GM12891 (cell line): ENCODE measurements around the gene RBM33.

Experiments
- DNase-seq: peaks from one replicate; pipeline ENCODE4 v3.0.0; 2011; ENCODE audit warnings: low spot score; ENCODE audit not compliant: insufficient read length
- FAIRE-seq: peaks from 2 replicates; lab custom pipeline; 2011; peaks lifted over from hg19 to GRCh38; lab: Jason Lieb, UNC
- PAX5 ChIP-seq: IDR thresholded peaks from 2 replicates; pipeline ENCODE4 v1.6.1; 2011; ENCODE audit warnings: low read length, moderate library complexity, mild to moderate bottlenecking; ENCODE audit not compliant: insufficient read depth, severe bottlenecking
- POLR2A ChIP-seq: IDR thresholded peaks from 2 replicates; pipeline ENCODE4 v1.6.1; 2011; ENCODE audit warnings: low read depth, low read length, control low read depth
- POLR2AphosphoS5 ChIP-seq: IDR thresholded peaks from 2 replicates; pipeline ENCODE4 v1.6.1; 2011; ENCODE audit warnings: low read depth, low read length, control low read depth
- POU2F2 ChIP-seq: IDR thresholded peaks from 2 replicates; pipeline ENCODE4 v1.6.1; 2011; ENCODE audit warnings: low read depth, mild to moderate bottlenecking, control low read depth, low read length, moderate library complexity
- SPI1 ChIP-seq: IDR thresholded peaks from 2 replicates; pipeline ENCODE4 v1.6.1; 2011; ENCODE audit warnings: low read depth, low read length, control low read depth
- TAF1 ChIP-seq: IDR thresholded peaks from 2 replicates; pipeline ENCODE4 v1.6.1; 2011; ENCODE audit warnings: low read depth, low read length, control low read depth

The RBM33 gene

GRCh38 chr7:155624412-155624811 is 20.0 kb upstream of the RBM33 start:
- TF ChIP-seq POU2F2 (no peak), SPI1 (no peak), PAX5 (no peak), POLR2A (no peak), TAF1 (no peak), POLR2AphosphoS5 (no peak)
- DNase-seq (no peak), FAIRE-seq (no peak)

GRCh38 chr7:155625557-155625956 is 18.9 kb upstream of the RBM33 start:
- DNase-seq (no peak), FAIRE-seq (no peak)
- TF ChIP-seq POLR2A = no peak
- no peak for TF ChIP-seq SPI1
- no peak for TF ChIP-seq TAF1
- TF ChIP-seq POU2F2 = no peak
- TF ChIP-seq POLR2AphosphoS5 = no peak
- TF ChIP-seq PAX5 = no peak

- DNase-seq (no peak), FAIRE-seq (no peak)
- TF ChIP-seq PAX5 = no peak
- TF ChIP-seq POLR2A = no peak
- no peak for TF ChIP-seq POU2F2
- TF ChIP-seq TAF1 = no peak
- TF ChIP-seq SPI1 = no peak
- TF ChIP-seq POLR2AphosphoS5 = no peak
These were observed 15.3 kb upstream of the RBM33 start for GRCh38 chr7:155629171-155629570.

DNA sequence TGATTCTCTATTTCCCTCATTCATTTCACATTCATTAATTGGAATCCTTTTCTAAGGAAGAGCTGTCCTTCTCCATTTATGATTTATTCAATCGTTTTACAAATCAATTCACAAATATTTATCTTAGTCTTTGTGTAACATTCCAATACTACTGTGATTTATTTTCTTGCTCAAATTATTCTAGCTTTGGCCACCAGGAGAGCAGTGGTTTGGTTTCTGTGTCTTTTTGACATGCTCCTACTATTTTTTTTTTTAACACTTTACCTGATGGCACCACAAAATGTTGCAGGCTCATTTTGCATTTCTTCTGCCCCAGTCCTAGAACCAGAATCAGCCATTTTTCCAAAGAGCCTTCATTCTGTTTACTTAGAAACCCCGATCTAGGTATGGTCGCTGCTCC is 13.3 kb upstream of the RBM33 start:
- DNase-seq = no peak
- TF ChIP-seq POLR2A = no peak
- TF ChIP-seq SPI1 = no peak
- no peak for TF ChIP-seq PAX5
- TF ChIP-seq POLR2AphosphoS5 = no peak
- TF ChIP-seq POU2F2 = no peak
- no peak for TF ChIP-seq TAF1
- FAIRE-seq = no peak

GRCh38 chr7:155635817-155636216 is 8.6 kb upstream of the RBM33 start:
- DNase-seq (no peak), FAIRE-seq (no peak)
- TF ChIP-seq POU2F2 (no peak), POLR2AphosphoS5 (no peak), TAF1 (no peak), SPI1 (no peak), POLR2A (no peak), PAX5 (no peak)

- TF ChIP-seq TAF1 (no peak), PAX5 (no peak), POU2F2 (no peak), POLR2AphosphoS5 (no peak), SPI1 (no peak), POLR2A (no peak)
- no peak for FAIRE-seq
- no peak for DNase-seq
These were observed 7.3 kb upstream of the RBM33 start for GRCh38 chr7:155637155-155637554.

GRCh38 chr7:155638366-155638765 is 6.1 kb upstream of the RBM33 start:
- FAIRE-seq = no peak
- no peak for DNase-seq
- no peak for TF ChIP-seq SPI1
- TF ChIP-seq TAF1 = no peak
- TF ChIP-seq PAX5 = no peak
- 0 out of 2 replicates have a peak, but pooled peaks have one; percentile 24 for TF ChIP-seq POU2F2
- TF ChIP-seq POLR2AphosphoS5 = no peak

- TF ChIP-seq TAF1 = no peak
- DNase-seq = no peak
- FAIRE-seq = no peak
These were observed 4.4 kb upstream of the RBM33 start for GRCh38 chr7:155639958-155640520.

DNA sequence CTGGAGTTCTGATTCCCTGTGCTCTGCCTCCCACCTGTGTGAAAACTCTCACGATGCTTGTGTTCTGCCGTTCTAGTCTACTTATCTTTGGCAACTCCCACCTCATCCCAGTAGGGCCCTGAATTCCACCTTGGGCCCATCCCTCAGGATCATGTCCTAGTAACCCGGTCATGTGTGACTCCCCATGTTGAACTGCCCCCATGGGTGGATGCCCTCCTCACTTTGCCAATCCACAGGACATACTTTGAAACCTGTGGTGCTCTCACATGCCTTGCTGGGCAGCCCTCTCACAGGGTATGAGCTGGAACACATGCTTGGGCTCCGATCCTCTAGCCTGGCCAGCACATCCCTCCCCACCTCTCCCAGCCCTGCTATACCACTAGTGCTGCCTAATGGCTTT is 3.8 kb upstream of the RBM33 start:
- FAIRE-seq (no peak), DNase-seq (no peak)
- no peak for TF ChIP-seq POLR2A
- TF ChIP-seq SPI1 = no peak
- no peak for TF ChIP-seq POU2F2
- no peak for TF ChIP-seq PAX5
- TF ChIP-seq POLR2AphosphoS5 = no peak
- TF ChIP-seq TAF1 = no peak

DNA sequence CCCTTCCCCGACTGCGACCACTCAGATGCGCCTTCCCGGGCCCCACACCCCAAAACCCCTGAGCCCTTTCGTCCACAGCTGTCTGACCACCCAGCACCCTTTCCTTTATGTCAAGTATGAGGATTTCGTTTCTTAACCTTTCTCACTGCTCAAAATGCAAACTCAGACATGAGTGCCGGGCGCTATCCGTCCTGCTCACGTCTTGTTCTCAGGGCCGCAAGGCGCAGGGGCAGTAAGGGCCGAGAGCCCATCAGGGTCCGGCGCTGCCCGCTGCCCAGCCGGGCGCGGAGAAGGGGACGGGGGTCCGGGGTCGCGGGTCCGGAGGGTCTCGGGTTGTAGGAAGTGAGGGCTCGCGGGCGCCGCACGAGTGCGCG is 670 bp upstream of the RBM33 start:
- FAIRE-seq (peak; percentile 26), DNase-seq (no peak)
- no peak for TF ChIP-seq POLR2A
- TF ChIP-seq SPI1 = no peak
- TF ChIP-seq TAF1 = no peak
- TF ChIP-seq POLR2AphosphoS5 = no peak
- no peak for TF ChIP-seq POU2F2

DNA sequence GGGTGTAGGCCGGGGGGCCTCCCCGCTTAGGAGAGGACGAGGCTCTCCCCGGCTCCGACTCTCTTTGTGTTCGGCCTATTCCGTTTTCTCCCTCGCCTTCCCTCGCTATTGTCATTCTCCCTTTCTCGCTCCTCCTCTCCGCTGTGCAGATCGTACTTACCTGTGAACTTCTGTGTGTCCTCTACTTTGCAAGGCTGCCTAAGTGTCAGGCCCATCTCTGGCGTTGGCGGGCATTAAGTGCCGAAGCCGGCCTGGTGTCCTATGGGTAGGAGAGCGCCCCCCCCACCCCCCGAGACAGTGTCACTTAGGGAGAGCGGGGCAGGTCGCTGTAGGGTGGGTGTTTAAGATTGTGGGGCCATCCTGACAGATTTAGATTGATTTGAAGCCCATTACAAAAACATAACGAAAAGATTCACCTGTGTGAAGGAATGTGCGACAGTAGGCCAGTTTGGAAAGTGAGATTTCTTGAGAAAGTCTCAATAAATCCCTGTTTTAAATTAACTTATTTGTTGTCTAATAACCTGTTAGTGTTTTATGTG is 579 bp downstream of the RBM33 start:
- DNase-seq (no peak), FAIRE-seq (peak; percentile 26)
- TF ChIP-seq POU2F2 (peak; percentile 31; the same call in 1 of the 2 replicates), TAF1 (no peak), POLR2A (no peak; the same call in 1 of the 2 replicates)
